ENCODE results near the gene ELMO1. TPM values are rescaled to one million over a fixed set of nuclear protein-coding genes. Genes with fewer than 3 reads are reported as not detected.

Gene ELMO1
- total RNA-seq, 1 donor = 215 TPM

DNA sequence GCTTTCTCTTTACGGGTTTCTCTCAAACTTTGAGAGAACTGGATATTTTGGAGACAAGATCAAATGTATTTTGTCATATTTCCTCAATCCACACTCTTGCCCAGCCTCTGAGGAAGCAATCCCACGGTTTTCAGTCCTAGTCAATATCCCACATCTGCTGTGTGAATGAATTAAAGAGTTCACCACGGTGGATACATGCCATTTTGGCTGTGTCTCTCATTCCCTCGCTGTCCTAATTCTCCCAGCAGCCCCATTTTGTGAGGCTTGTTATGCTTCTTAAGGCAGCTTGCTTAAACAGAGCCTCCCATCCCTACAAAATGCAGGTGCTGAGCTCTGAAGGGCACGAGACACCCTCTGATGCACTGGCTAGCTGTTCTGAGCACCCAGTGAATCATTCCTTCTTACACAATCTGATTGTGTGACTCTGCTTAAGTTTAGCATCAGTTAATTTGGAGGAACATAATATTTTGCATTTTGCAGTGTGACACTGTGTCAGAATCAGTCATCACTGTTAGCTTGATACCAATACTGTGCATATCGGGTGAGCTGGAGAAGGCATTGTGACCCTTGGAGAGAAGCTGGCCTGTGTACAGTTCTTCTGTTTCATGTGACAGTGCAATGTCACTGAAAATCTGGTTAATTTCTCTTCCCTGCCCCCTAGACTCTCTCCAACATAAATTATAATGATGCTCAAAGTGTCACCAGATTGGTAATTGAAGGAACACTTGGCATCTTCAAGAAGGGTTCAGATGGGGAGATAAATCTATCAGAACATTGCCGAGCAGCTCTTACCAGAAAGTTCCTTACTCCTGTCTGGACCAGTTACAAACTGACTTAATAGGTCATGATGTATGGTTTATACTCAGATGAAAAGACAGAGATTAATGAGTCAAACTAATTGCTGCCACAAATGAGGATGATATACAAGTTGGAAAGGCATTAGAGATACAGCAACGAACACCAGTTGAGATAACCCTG lies 620.6 kb downstream of the ELMO1 start:
- Histone ChIP-seq H3K4me1 (ENCODE audit: insufficient read depth, low read length) (no peaks in the 10 kb centered on the region), H3K9me3 (ENCODE audit: low read depth, low read length) (no peaks in the 10 kb centered on the region), H3K27me3 (ENCODE audit: insufficient read depth, low read length) (no peaks in the 10 kb centered on the region), H3K4me3 (ENCODE audit: low read length) (no peak overlapping the region)

DNA sequence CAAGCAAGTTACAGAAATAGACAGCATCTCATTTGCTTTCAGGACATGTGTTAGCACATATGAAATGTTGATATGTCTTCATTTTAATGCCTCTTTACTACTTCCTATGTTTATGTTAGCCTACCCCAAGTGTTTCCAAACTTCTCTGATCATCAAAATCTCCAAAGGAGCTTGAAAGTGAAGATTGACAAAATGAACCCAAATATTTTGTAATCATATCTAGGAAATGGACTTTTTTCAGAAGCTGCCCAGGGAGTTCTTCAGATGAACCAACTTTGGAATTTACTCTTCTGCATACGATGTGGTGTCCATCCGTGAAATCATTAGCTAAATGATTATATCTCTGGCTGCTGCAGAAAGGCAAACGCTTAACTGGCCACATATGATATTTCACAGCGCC lies 623.2 kb downstream of the ELMO1 start:
- Histone ChIP-seq H3K4me3 (ENCODE audit: low read length) (no peak overlapping the region), H3K9me3 (ENCODE audit: low read depth, low read length) (no peaks in the 10 kb centered on the region), H3K27me3 (ENCODE audit: insufficient read depth, low read length) (no peaks in the 10 kb centered on the region), H3K4me1 (ENCODE audit: insufficient read depth, low read length) (no peaks in the 10 kb centered on the region)

DNA sequence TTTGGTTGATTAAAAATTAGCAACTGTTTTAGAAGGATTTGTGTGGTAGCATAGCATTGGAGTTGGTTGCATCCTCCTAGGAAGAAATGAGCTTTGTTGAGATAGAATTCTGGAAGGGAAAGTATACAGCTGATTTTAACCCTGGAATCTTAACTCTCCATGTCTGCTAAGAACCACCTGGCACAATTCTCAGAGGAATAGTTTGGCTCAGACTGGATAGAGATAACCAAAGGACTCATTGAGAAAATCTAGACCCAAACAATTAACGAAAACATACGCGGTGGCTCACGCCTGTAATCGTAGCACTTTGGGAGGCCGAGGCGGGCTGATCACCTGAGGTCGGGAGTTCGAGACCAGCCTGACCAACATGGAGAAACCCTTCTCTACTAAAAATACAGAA lies 625.3 kb downstream of the ELMO1 start:
- Histone ChIP-seq H3K4me3 (ENCODE audit: low read length) (no peak overlapping the region), H3K9me3 (ENCODE audit: low read depth, low read length) (no peaks in the 10 kb centered on the region), H3K27me3 (ENCODE audit: insufficient read depth, low read length) (no peaks in the 10 kb centered on the region), H3K4me1 (ENCODE audit: insufficient read depth, low read length) (no peaks in the 10 kb centered on the region)

DNA sequence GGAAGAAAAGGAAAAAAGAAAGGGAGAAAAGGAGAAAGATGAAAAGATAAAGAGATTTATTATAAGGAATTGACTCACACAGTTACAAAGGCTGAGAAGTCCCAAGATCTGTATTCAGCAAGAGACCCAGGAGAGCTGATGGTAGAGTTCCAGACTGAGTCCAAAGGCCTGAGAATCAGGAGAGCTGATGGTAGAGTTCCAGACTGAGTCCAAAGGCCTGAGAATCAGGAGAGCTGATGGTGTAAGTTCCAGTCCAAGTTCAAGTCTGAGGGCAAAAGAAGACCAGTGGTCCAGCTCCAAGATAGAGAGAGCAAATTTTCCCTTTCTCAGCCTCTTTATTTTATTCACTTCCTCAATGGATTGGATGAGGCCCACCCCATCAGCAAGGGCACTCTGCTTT lies 627.0 kb downstream of the ELMO1 start:
- H3K9me3 ChIP-seq (ENCODE audit: low read depth, low read length) = no peaks in the 10 kb centered on the region
- H3K4me1 ChIP-seq (ENCODE audit: insufficient read depth, low read length) = no peaks in the 10 kb centered on the region
- H3K27me3 ChIP-seq (ENCODE audit: insufficient read depth, low read length) = no peaks in the 10 kb centered on the region
- H3K4me3 ChIP-seq (ENCODE audit: low read length) = no peak overlapping the region

DNA sequence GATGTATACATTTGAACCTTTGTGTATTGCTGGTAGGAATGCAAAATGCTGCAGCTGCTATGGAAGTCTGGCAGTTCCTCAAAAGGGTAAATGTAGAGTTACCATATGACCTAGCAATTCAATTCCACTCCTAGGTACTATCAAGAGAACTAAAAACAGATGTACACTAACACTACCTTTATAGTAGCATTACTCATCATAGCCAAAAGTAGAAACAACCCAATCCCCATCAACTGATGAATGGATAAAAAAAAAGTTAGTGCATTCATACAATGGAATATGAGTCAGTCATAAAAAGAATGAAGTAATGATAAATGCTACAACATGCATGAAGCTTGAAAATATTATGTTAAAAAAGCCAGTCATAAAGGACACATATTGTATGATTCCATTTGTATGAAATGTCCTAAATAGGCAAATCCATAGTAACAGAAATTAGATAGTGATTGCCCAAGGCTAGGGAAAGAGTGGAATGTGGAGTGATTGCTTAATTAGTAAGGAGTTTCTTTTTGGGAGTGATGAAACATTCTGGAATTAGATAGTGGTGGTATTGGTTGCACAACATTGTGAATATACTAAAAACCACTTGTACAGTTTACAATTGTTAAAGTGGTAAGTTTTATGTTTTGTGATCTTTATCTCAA lies 628.0 kb downstream of the ELMO1 start:
- H3K4me3 ChIP-seq (ENCODE audit: low read length) = no peak overlapping the region
- no peaks in the 10 kb centered on the region for H3K27me3 ChIP-seq (ENCODE audit: insufficient read depth, low read length)

DNA sequence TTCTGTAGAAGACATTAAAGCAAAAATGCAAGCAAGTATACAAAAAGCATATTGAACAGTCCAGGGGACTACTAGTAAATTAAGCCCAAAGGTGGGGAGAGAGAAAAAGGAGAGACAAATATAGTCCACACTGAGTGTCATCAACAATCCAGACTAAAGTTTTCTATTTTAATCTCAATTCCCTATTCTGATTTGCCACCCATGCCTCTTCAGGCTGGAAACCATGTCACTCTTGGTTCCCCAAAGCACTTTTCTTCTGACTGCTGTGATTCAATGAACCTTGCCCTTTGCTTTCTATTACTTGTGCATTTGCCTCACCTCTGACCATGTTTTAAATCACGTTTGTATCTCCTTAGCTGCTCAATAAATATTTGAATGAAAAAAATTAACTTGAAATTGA lies 629.0 kb downstream of the ELMO1 start:
- Histone ChIP-seq H3K4me1 (ENCODE audit: insufficient read depth, low read length) (no peaks in the 10 kb centered on the region), H3K9me3 (ENCODE audit: low read depth, low read length) (no peaks in the 10 kb centered on the region), H3K4me3 (ENCODE audit: low read length) (no peak overlapping the region), H3K27me3 (ENCODE audit: insufficient read depth, low read length) (no peaks in the 10 kb centered on the region)

More for the DNA sequence above, 628.0 kb downstream of the ELMO1 start:
- no peaks in the 10 kb centered on the region for H3K4me1 ChIP-seq (ENCODE audit: insufficient read depth, low read length)
- no peaks in the 10 kb centered on the region for H3K9me3 ChIP-seq (ENCODE audit: low read depth, low read length)

DNA sequence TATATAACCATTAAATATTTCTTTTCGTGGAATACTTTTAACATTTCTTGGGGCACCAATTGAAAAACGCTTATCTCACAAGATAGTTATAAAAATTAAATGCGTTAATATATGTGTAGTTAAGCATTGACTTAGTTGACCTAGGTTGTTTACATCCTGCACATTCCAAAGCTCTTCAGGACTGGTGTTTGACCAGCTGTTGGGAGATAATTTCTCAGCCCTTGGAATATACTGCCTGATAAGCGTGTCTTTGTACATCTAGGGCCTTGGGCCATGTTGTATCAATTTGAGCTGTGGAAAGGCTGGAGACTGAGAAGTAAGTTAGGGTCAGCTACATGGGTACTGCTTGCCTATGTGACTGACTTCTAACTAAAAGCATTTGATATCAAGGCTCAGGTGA lies 634.4 kb downstream of the ELMO1 start:
- Histone ChIP-seq H3K4me3 (ENCODE audit: low read length) (no peak overlapping the region), H3K4me1 (ENCODE audit: insufficient read depth, low read length) (no peaks in the 10 kb centered on the region), H3K27me3 (ENCODE audit: insufficient read depth, low read length) (no peaks in the 10 kb centered on the region), H3K9me3 (ENCODE audit: low read depth, low read length) (no peaks in the 10 kb centered on the region)

DNA sequence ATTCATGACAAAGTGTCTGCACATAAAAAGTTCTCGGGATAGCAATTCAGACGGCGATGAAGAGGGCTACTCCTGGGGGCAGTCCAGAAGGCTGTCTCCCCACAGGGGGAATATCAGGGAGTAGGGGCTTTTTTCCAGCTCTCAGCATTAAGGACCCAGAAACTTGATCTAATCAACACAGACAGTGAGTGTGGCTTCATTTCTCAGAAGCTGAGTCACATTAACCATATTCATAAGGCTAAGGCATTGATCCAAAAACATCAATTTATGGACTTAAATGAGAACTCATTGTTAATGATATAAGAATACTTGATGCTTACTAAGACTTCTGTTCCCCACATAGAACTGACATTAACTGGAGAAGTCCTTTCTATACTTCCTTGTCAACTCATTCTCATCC lies 636.9 kb downstream of the ELMO1 start:
- H3K9me3 ChIP-seq (ENCODE audit: low read depth, low read length) = no peaks in the 10 kb centered on the region
- H3K27me3 ChIP-seq (ENCODE audit: insufficient read depth, low read length) = no peaks in the 10 kb centered on the region

DNA sequence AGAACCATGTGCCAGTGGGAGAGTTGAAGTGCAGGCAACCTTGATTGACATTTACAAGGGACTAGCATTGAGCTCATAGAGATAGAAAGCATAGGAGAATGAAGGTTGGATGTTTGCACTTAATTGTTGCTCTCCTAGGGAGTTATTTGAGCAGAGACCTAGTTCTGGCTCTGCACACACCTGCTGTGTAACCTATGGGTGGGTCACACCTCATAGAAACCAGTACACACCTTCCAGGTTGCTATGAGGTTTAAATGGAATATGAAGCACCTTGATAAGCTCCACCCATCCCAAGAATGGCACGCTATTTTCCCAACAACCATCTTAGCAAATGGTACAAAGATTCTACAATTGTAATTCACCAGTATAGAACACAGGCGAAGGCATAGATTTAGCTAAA lies 638.2 kb downstream of the ELMO1 start:
- Histone ChIP-seq H3K4me1 (ENCODE audit: insufficient read depth, low read length) (no peaks in the 10 kb centered on the region), H3K4me3 (ENCODE audit: low read length) (no peak overlapping the region), H3K9me3 (ENCODE audit: low read depth, low read length) (no peaks in the 10 kb centered on the region), H3K27me3 (ENCODE audit: insufficient read depth, low read length) (no peaks in the 10 kb centered on the region)

More for the DNA sequence above, 636.9 kb downstream of the ELMO1 start:
- Histone ChIP-seq H3K4me1 (ENCODE audit: insufficient read depth, low read length) (no peaks in the 10 kb centered on the region), H3K4me3 (ENCODE audit: low read length) (no peak overlapping the region)

DNA sequence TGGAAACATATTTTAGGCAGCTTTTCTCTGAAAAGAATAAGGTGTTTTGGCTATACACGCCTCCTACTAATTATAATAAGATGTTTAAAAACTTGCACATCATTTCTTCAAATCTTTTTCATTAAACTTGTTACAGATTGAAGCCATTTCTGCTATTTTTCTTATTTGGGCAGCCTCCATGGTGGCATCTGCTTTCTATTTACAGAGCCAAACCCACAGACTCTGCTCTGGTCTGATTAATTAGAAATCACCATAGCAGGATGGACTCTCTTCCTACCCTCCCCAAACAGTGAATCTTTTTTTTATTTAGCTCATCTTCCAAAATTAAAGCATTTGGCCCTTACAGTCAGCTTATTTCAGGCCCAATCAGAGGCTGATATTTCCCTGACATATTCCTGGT lies 638.6 kb downstream of the ELMO1 start:
- no peaks in the 10 kb centered on the region for H3K9me3 ChIP-seq (ENCODE audit: low read depth, low read length)
- H3K4me3 ChIP-seq (ENCODE audit: low read length) = no peak overlapping the region
- no peaks in the 10 kb centered on the region for H3K27me3 ChIP-seq (ENCODE audit: insufficient read depth, low read length)
- H3K4me1 ChIP-seq (ENCODE audit: insufficient read depth, low read length) = no peaks in the 10 kb centered on the region

DNA sequence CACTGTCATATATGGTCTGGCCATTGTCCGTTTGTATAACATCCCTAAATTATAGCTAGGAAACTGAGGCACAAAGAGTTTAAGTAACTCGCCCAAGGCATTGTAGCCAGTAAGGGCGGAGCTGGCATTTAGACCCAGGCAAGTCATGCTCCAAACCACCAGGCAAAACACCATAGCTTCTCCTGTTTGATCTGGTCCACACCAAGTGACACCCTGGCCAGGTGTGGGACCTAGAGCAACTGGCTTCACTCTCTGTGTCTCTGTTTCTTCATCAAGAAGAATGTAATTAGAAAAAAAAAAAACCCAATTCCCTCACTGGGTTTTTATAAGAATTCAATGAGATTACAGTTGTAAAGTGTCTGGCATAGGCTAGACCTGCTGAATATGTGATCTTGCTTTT lies 639.2 kb downstream of the ELMO1 start:
- Histone ChIP-seq H3K9me3 (ENCODE audit: low read depth, low read length) (no peaks in the 10 kb centered on the region), H3K27me3 (ENCODE audit: insufficient read depth, low read length) (no peaks in the 10 kb centered on the region), H3K4me1 (ENCODE audit: insufficient read depth, low read length) (no peaks in the 10 kb centered on the region), H3K4me3 (ENCODE audit: low read length) (no peak overlapping the region)

DNA sequence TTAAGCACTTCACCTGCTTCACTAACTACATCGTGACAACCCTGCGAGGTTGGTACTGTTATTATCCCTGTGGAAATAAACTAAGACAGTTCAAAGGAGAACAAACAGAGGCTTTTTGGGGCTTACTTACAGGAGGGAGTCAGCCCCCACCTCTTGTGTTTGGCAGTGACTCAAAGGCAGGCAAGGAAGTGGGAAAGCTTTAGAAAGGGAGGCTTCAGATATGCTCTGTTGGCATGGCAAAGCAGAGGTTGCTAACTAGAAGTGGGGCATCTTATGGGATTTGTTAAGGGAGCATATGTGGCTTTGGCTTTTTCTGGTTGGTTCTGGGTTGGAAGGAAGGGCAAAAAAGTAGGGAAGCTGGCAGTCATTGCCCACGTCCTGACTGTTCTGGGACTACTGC lies 639.6 kb downstream of the ELMO1 start:
- Histone ChIP-seq H3K27me3 (ENCODE audit: insufficient read depth, low read length) (no peaks in the 10 kb centered on the region), H3K4me1 (ENCODE audit: insufficient read depth, low read length) (no peaks in the 10 kb centered on the region), H3K9me3 (ENCODE audit: low read depth, low read length) (no peaks in the 10 kb centered on the region), H3K4me3 (ENCODE audit: low read length) (no peak overlapping the region)

DNA sequence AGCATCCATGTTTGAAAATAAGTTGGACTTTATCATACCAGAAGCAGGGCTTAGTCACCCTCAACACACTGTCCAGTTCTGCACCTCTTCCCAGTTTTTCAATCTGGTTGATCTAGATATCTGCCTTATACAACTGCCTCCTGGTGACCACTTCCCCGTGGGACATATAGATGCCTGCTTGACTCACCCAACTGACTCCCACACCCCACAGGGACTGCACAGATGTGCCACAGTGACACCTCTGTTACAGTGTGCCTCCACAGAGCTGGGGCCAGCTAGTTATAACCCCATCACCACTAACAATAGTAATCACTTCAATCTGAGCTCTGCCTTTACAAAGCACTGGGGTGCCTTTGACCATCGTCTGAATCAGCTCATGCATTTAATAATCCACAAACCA lies 641.8 kb downstream of the ELMO1 start:
- Histone ChIP-seq H3K9me3 (ENCODE audit: low read depth, low read length) (no peaks in the 10 kb centered on the region), H3K4me3 (ENCODE audit: low read length) (no peak overlapping the region), H3K27me3 (ENCODE audit: insufficient read depth, low read length) (no peaks in the 10 kb centered on the region), H3K4me1 (ENCODE audit: insufficient read depth, low read length) (no peaks in the 10 kb centered on the region)
